HepG2 (cell line): ENCODE measurements around the gene CDK14. TPM values are rescaled to one million over a fixed set of nuclear protein-coding genes. Genes with fewer than 3 reads are reported as not detected.

Experiments used
- ATAC-seq: fragments of 200-7000 bp; cut with Tn5 transposase; 3 replicates; pipeline ENCODE4 v1.9.1; 2020; ENCODE audit warnings: mild to moderate bottlenecking, moderate library complexity
- BruUV-seq: library from RNA; stranded (reverse); fragments of 400-500 nt; replicated peaks from 2 replicates; lab custom pipeline; 2021; lab: Mats Ljungman, UMichigan
- CTCF ChIA-PET: fragments of 300-600 bp; formaldehyde crosslinking; extraction: SDS; loops from one replicate; lab custom pipeline; 2021; ENCODE audit warnings: low total read pairs, inconsistent platforms, low intra/inter-chr PET ratio; lab: Yijun Ruan, JAX
- POLR2A ChIA-PET: fragments of 350-600 bp; sonication (Branson Sonifier 250); formaldehyde crosslinking; loops from one replicate; lab custom pipeline; 2020; ENCODE audit warnings: antibody characterized with exemption, inconsistent platforms; lab: Yijun Ruan, JAX
- DNase-seq: peaks from one replicate; pipeline ENCODE4 v3.0.0-alpha.2; 2015; ENCODE audit warnings: low spot score
- FAIRE-seq: peaks from 3 replicates; lab custom pipeline; 2011; peaks lifted over from hg19 to GRCh38; lab: Jason Lieb, UNC
- H2AFZ ChIP-seq: one replicate; pipeline ENCODE4 v1.6.1; 2011; ENCODE audit warnings: low read length, inconsistent platforms
- H3K27ac ChIP-seq: fragments of 300-600 bp; 3 replicates; pipeline ENCODE4 v1.8.0; 2011; ENCODE audit warnings: mixed run types, mild to moderate bottlenecking, mixed read lengths, low read length, inconsistent platforms; ENCODE audit not compliant: insufficient read depth; ENCODE audit errors: extremely low read length
- H3K27me3 ChIP-seq, 2 experiments: fragments of 200-600 bp in 1 of 2; 2 replicates in 1 of 2; 3 replicates in 1 of 2; pipeline versions ENCODE4 v1.6.0 to v1.8.0; 2011; ENCODE audit warnings: low read length in 2 of 2, mild to moderate bottlenecking in 2 of 2, moderate library complexity in 2 of 2, inconsistent platforms in 1 of 2; ENCODE audit not compliant: insufficient read depth in 2 of 2, control insufficient read depth in 1 of 2
- H3K36me3 ChIP-seq, 2 experiments: fragments of 200-600 bp in 1 of 2; replicated peaks in 1 of 2; 2 replicates in 1 of 2; 3 replicates in 1 of 2; pipeline versions ENCODE4 v1.5.1 to v1.8.0; 2011; ENCODE audit warnings: low read length in 2 of 2, inconsistent platforms in 1 of 2; ENCODE audit not compliant: insufficient read depth in 2 of 2, control insufficient read depth in 1 of 2
- H3K4me1 ChIP-seq: 2 replicates; pipeline ENCODE4 v1.5.1; 2012; ENCODE audit warnings: low read length, inconsistent platforms; ENCODE audit not compliant: insufficient read depth
- H3K4me2 ChIP-seq: 2 replicates; pipeline ENCODE4 v1.6.0; 2011; ENCODE audit warnings: low read depth, low read length, inconsistent platforms
- H3K4me3 ChIP-seq, 3 experiments: fragments of 200-600 bp in 1 of 3; sonication (generic), shearing (Covaris generic) in 1 of 3; replicated peaks in 1 of 3; 2 replicates each; pipeline ENCODE4 v1.5.1; 2011 to 2016; ENCODE audit warnings: low read length in 3 of 3, inconsistent platforms in 2 of 3, low read depth in 2 of 3, mild to moderate bottlenecking in 2 of 3, control low read depth in 1 of 3, mixed read lengths in 1 of 3; ENCODE audit not compliant: insufficient read depth in 1 of 3
- H3K79me2 ChIP-seq: one replicate; pipeline ENCODE4 v1.6.1; 2011; ENCODE audit warnings: low read length, inconsistent platforms; ENCODE audit not compliant: insufficient read depth
- H3K9ac ChIP-seq: 2 replicates; pipeline ENCODE4 v1.6.0; 2011; ENCODE audit warnings: mild to moderate bottlenecking, low read depth, low read length, inconsistent platforms; ENCODE audit not compliant: insufficient read depth
- H3K9me3 ChIP-seq: 2 replicates; pipeline ENCODE4 v1.5.1; 2012; ENCODE audit warnings: mild to moderate bottlenecking, low read length
- H4K20me1 ChIP-seq: 2 replicates; pipeline ENCODE4 v1.6.0; 2011; ENCODE audit warnings: inconsistent platforms, mild to moderate bottlenecking, low read length, moderate library complexity; ENCODE audit not compliant: insufficient read depth
- ARNT2 ChIP-seq: sonication (generic); formaldehyde crosslinking; IDR thresholded peaks from 2 replicates; pipeline ENCODE4 v1.8.0; 2022; ENCODE audit warnings: mild to moderate bottlenecking, low read depth, missing genetic modification reagents, moderate library complexity
- SIX1 ChIP-seq: sonication (generic); formaldehyde crosslinking; IDR thresholded peaks from 2 replicates; pipeline ENCODE4 v1.4.0; 2020; ENCODE audit warnings: missing genetic modification reagents, borderline replicate concordance
- ZC3H4 ChIP-seq: sonication (generic); formaldehyde crosslinking; IDR thresholded peaks from 2 replicates; pipeline ENCODE4 v1.4.0; 2020; ENCODE audit warnings: missing genetic modification reagents, borderline replicate concordance
- ZNF510 ChIP-seq: sonication (generic); formaldehyde crosslinking; IDR thresholded peaks from 2 replicates; pipeline ENCODE4 v1.4.0; 2020; ENCODE audit warnings: low read depth, mild to moderate bottlenecking, missing genetic modification reagents
- ZNF660 ChIP-seq: sonication (generic); formaldehyde crosslinking; IDR thresholded peaks from 2 replicates; pipeline ENCODE4 v1.5.1; 2020; ENCODE audit warnings: mild to moderate bottlenecking, low read depth, missing genetic modification reagents, borderline replicate concordance
- ZNF687 ChIP-seq: sonication (generic); formaldehyde crosslinking; IDR thresholded peaks from 2 replicates; pipeline ENCODE4 v1.5.1; 2020; ENCODE audit warnings: mild to moderate bottlenecking, missing genetic modification reagents, moderate library complexity
- ZNF792 ChIP-seq: IDR thresholded peaks from 2 replicates; pipeline ENCODE4 v1.6.1; 2016
- WGBS: methylation state at CpG from one replicate; pipeline ENCODE4 v1.1.6; 2017; ENCODE audit warnings: low lambda C conversion rate; 5-methylcytosine and 5-hydroxymethylcytosine counted together
- in situ Hi-C: cut with HindIII; loops from 2 replicates; pipeline ENCODE4 v1.10.0; 2017; ENCODE audit warnings: low pct_unique_long_range_greater_than_20kb; ENCODE audit not compliant: extremely low pct_ligation_motif_present
- intact Hi-C: fragments of 100-400 bp; cut with micrococcal nuclease; formaldehyde crosslinking; loops from one replicate; pipeline ENCODE4 v1.10.0; 2022; ENCODE audit not compliant: unreplicated experiment
- polyA plus RNA-seq, 8 experiments: library from polyadenylated mRNA; depleted of rRNA in 3 of 8; stranded (reverse) in 7 of 8; unstranded in 1 of 8; fragments of >200 nt; fragmentation: Illumina TruSeq in 4 of 8; extraction: Trizol in 4 of 8; gene quantifications; 2 replicates each; pipeline versions ENCODE4 v1.2.1 to v1.2.3, GENCODE V29; 2011 to 2016; ENCODE audit warnings: low read depth in 4 of 8, missing spikeins in 1 of 8, mixed read lengths in 1 of 8; ENCODE audit not compliant: insufficient read depth in 1 of 8
- total RNA-seq, 5 experiments: library from RNA; depleted of rRNA; stranded (reverse); fragments of >200 nt; fragmentation: Illumina TruSeq; extraction: Trizol; gene quantifications; 2 replicates each; pipeline ENCODE4 v1.2.3, GENCODE V29; 2016; ENCODE audit warnings: low read depth in 1 of 5
- TF ChIP-seq, protein P1 (sequence below): sonication (generic); formaldehyde crosslinking; IDR thresholded peaks from 2 replicates; pipeline ENCODE4 v1.4.0; 2020; ENCODE audit warnings: missing genetic modification reagents
- TF ChIP-seq, protein P2 (sequence below): sonication (generic); formaldehyde crosslinking; conservative IDR thresholded peaks from 2 replicates; pipeline ENCODE4 v1.4.0; 2020; ENCODE audit warnings: missing genetic modification reagents

CDK14 gene
- total and polyA plus RNA-seq, 2 of the 13 experiments (the other 11 are each of a cell fraction or from before 2014, with no cell fraction given): 0.26 to 0.71 TPM

DNA sequence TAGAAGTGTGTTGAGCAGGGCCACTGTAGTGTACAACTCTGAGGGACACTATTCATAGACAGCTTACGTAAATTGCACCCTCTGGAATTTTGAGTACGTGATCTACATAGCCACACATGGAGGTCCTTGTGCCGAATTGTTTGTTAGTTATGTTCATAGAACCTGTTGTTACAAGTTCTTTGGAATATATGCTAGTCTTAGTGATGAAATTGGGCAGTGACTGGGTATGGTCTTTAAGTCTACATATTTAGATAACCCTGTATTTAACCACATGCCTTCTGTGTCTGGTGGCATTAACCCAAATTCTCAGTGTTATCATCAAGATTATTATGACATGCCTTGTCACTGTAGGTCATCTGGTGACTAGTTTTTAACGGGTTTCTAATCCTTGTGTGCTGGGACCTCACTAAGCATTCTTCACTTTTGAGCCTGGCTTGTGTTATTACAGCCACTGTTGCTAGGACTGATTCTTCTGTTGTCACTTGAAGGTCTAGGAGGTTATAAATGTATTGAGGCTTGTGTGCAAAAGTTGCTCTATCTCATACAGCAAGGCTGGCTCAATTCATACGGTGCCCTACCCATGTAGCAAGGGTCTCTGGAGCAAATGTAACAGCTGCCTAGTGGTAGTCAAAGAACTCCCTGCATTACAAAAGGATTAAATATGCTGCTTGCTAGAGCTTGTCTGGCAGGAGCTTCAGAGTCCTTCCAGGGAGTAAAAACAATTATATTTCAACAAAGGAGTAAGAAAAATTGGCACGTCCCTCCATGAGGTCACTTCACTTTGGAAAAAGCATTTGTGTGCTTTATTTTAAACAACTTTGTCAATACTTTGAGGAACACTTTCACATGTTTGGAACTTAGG is 65.4 kb downstream of the CDK14 start:
- 9% methylated on average over 6 of the region's 6 CpGs for WGBS
- CTCF ChIA-PET: no interaction called here
- no peaks in the 10 kb centered on the region for H3K27me3 ChIP-seq
- POLR2A ChIA-PET: no interaction called here
- no peak overlapping the region for H3K27ac ChIP-seq
- H3K9ac ChIP-seq: no peak overlapping the region
- H2AFZ ChIP-seq: no peak overlapping the region
- H3K4me3 ChIP-seq: no peak overlapping the region
- no peak for DNase-seq
- TF ChIP-seq ZC3H4 (CRISPR knock-in tag) (no peak), ZNF792 (no peak), ZNF510 (CRISPR knock-in tag) (no peak), ARNT2 (no peak), ZNF660 (CRISPR knock-in tag) (no peak)
- no peaks in the 10 kb centered on the region for H3K36me3 ChIP-seq
- intact Hi-C loops: no loop called here
- no peak for FAIRE-seq
- ATAC-seq: no peak
- no peaks in the 10 kb centered on the region for H3K9me3 ChIP-seq
- H4K20me1 ChIP-seq: no peaks in the 10 kb centered on the region
- in situ Hi-C loops: no loop called here
- no peaks in the 10 kb centered on the region for H3K4me1 ChIP-seq
- BruUV-seq: no TSS peak
- H3K4me2 ChIP-seq: no peak overlapping the region
- H3K79me2 ChIP-seq: no peaks in the 10 kb centered on the region

- no TSS peak for BruUV-seq
- WGBS: 48% methylated on average over 3 of the region's 3 CpGs
- H3K9ac ChIP-seq: no peak overlapping the region
- TF ChIP-seq, protein P1, sequence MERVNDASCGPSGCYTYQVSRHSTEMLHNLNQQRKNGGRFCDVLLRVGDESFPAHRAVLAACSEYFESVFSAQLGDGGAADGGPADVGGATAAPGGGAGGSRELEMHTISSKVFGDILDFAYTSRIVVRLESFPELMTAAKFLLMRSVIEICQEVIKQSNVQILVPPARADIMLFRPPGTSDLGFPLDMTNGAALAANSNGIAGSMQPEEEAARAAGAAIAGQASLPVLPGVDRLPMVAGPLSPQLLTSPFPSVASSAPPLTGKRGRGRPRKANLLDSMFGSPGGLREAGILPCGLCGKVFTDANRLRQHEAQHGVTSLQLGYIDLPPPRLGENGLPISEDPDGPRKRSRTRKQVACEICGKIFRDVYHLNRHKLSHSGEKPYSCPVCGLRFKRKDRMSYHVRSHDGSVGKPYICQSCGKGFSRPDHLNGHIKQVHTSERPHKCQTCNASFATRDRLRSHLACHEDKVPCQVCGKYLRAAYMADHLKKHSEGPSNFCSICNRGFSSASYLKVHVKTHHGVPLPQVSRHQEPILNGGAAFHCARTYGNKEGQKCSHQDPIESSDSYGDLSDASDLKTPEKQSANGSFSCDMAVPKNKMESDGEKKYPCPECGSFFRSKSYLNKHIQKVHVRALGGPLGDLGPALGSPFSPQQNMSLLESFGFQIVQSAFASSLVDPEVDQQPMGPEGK (CRISPR knock-in tag): no peak
- TF ChIP-seq, protein P2, sequence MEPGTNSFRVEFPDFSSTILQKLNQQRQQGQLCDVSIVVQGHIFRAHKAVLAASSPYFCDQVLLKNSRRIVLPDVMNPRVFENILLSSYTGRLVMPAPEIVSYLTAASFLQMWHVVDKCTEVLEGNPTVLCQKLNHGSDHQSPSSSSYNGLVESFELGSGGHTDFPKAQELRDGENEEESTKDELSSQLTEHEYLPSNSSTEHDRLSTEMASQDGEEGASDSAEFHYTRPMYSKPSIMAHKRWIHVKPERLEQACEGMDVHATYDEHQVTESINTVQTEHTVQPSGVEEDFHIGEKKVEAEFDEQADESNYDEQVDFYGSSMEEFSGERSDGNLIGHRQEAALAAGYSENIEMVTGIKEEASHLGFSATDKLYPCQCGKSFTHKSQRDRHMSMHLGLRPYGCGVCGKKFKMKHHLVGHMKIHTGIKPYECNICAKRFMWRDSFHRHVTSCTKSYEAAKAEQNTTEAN: no peak
- TF ChIP-seq SIX1 (CRISPR knock-in tag) (no peak), ZNF687 (CRISPR knock-in tag) (no peak)
Measured at GRCh38 chr7:90663176-90663575, 67.1 kb downstream of the CDK14 start.

More at GRCh38 chr7:90663176-90663575, 67.1 kb downstream of the CDK14 start:
- intact Hi-C loops (no loop called here), in situ Hi-C loops (no loop called here)
- Histone ChIP-seq H3K79me2 (no peaks in the 10 kb centered on the region), H3K4me2 (no peak overlapping the region), H3K4me3 (no peak overlapping the region), H3K36me3 (no peaks in the 10 kb centered on the region), H3K9me3 (no peaks in the 10 kb centered on the region), H3K4me1 (no peaks in the 10 kb centered on the region), H3K27me3 (no peaks in the 10 kb centered on the region), H3K27ac (no peak overlapping the region), H2AFZ (no peak overlapping the region), H4K20me1 (no peaks in the 10 kb centered on the region)
- no peak for ATAC-seq
- no peak for DNase-seq
- FAIRE-seq: no peak
- CTCF ChIA-PET: no interaction called here
- POLR2A ChIA-PET: no interaction called here
